Uterus (tissue), 4 donors: ENCODE results near the gene SLC2A5. TPM values are rescaled to one million over a fixed set of nuclear protein-coding genes. Genes with fewer than 3 reads are reported as not detected.
"Not testable (repeated sequence)": the region's sequence is repeated elsewhere in the genome, so short reads cannot be mapped to it uniquely, and the experiment has no call there.

Experiments
- DNase-seq, 2 donors: peaks; one replicate each; pipeline ENCODE4 v3.0.0-alpha.2; 2019 to 2020
- H3K27ac ChIP-seq, 2 donors: fragments of 200-600 bp; sonication (generic); 1 replicate in 1 of 2; 2 replicates in 1 of 2; pipeline ENCODE4 v1.5.1; 2016 to 2018
- H3K27me3 ChIP-seq, 2 donors: fragments of 200-600 bp; sonication (generic); one replicate each; pipeline ENCODE4 v1.5.1; 2018 to 2019; ENCODE audit warnings: control low read depth in 1 of 2
- H3K36me3 ChIP-seq, 2 donors: fragments of 200-600 bp; sonication (generic); one replicate each; pipeline ENCODE4 v1.5.1; 2019; ENCODE audit warnings: control low read depth in 1 of 2
- H3K4me1 ChIP-seq, 2 donors: fragments of 200-600 bp; sonication (generic); one replicate each; pipeline ENCODE4 v1.5.1; 2018 to 2019; ENCODE audit warnings: control low read depth in 1 of 2
- H3K4me3 ChIP-seq, 2 donors: fragments of 200-600 bp; sonication (generic); 1 replicate in 1 of 2; 2 replicates in 1 of 2; pipeline ENCODE4 v1.5.1; 2018 to 2019; ENCODE audit warnings: mild to moderate bottlenecking in 1 of 2
- H3K9me3 ChIP-seq, 2 donors: fragments of 200-600 bp; sonication (generic); one replicate each; pipeline ENCODE4 v1.5.1; 2019; ENCODE audit warnings: control low read depth in 1 of 2
- CTCF ChIP-seq, 4 experiments: fragments of 200-600 bp in 2 of 4; fragments of 450-650 bp in 2 of 4; sonication (generic) in 2 of 4; IDR thresholded peaks; one replicate each; pipeline ENCODE4 v1.5.1; 2016 to 2019; ENCODE audit warnings: antibody characterized with exemption in 4 of 4, mild to moderate bottlenecking in 2 of 4, moderate library complexity in 1 of 4
- POLR2A ChIP-seq, 2 donors: fragments of 450-650 bp; IDR thresholded peaks; one replicate each; pipeline ENCODE4 v1.6.1; 2016; ENCODE audit warnings: antibody characterized with exemption in 2 of 2, mild to moderate bottlenecking in 1 of 2, moderate library complexity in 1 of 2
- intact Hi-C: fragments of 100-400 bp; cut with DNase I; formaldehyde crosslinking; loops from one replicate; pipeline ENCODE4 v1.15.1; 2023; ENCODE audit warnings: low total_unique reads
- total RNA-seq, 4 donors: library from RNA; depleted of rRNA in 3 of 4; stranded (reverse); fragments of >200 nt in 3 of 4; gene quantifications; one replicate each; pipeline versions ENCODE4 v1.1.0 to v1.2.4, GENCODE V29; 2014 to 2023
- donor health status: DM: yes; HTN: yes; CAD: no.

Gene SLC2A5
- total RNA-seq, 4 donors from 2014 or later = 1.1 to 2.4 TPM; not detected in 2

GRCh38 chr1:9035226-9035625 lies 34.2 kb downstream of the SLC2A5 start:
- no peaks in the 10 kb centered on the region for H3K27me3 ChIP-seq

DNA sequence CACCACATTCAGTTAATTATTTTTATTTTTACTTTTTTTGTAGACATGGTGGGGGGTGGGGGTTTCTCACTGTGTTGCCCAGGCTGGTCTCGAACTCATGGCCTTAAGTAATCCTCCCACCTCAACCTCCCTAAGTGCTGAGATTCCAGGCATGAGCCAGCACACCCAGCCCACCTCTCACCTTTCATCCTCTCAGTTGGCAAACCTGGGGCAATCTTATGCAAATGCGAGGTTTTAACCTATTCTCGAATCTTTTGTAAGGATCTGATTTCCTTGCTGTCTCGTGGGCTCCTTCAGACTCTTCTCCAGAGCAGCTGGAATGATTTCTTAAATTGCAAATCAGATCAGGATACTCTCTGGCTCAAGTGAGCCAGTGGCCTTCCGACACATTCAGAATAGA lies 36.1 kb downstream of the SLC2A5 start:
- Histone ChIP-seq H3K36me3 (no peaks in the 10 kb centered on the region), H3K4me1 (no peaks in the 10 kb centered on the region), H3K4me3 (no peak overlapping the region), H3K27me3 (no peaks in the 10 kb centered on the region), H3K9me3 (no peaks in the 10 kb centered on the region), H3K27ac (no peak overlapping the region)
- DNase-seq = no peak
- intact Hi-C loops = no loop called here
- TF ChIP-seq CTCF (IDR thresholded peaks at IDR 0.05) (no peak), POLR2A (IDR thresholded peaks at IDR 0.05) (no peak)

More at GRCh38 chr1:9035226-9035625, 34.2 kb downstream of the SLC2A5 start:
- Histone ChIP-seq H3K4me1 (no peaks in the 10 kb centered on the region), H3K9me3 (no peaks in the 10 kb centered on the region), H3K27ac (no peak overlapping the region), H3K36me3 (no peaks in the 10 kb centered on the region), H3K4me3 (no peak overlapping the region)
- no peak for TF ChIP-seq CTCF (IDR thresholded peaks at IDR 0.05)
- TF ChIP-seq POLR2A (IDR thresholded peaks at IDR 0.05) = no peak
- intact Hi-C loops = no loop called here
- no peak for DNase-seq

DNA sequence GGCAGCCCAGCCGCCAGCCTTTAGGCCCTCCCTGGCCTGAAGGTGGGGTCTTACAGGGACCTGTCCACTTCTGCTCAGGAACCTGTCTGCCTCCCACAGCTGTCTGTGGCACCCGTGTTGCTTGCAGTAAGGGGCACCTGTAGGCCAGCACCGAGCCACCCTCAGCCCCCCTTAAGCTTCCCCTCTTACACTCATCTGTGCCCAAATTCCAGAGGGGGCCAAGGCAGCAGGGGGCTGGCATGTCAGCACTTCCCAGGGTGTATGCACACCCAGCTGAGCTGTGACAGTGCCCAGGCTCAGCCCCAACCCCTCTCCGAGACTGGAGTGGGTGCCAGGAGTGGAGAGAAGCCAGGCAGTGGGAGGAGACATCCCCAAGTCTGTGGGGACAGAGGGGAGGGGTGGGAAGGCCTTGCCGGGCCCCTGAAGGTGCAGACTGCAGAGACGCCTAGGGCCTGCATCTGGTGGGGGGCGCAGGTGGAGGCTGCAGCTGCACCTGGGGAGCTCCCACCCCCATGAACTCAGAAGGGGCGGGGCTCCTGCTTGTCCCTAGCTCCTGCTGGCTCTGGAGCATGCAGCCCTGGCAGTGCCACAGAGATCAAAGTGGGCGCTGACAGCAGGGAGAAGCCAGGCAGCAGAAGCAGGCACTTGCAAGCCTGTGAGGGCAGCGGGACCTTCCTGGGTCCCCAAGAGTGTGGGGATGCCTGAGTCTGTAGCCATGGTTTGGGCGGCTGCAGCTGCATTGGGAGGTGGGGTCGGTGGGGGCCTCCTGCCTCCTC lies 37.8 kb downstream of the SLC2A5 start:
- no peak for TF ChIP-seq CTCF (IDR thresholded peaks at IDR 0.05)
- no peak for TF ChIP-seq POLR2A (IDR thresholded peaks at IDR 0.05)
- no peak for DNase-seq
- H3K27me3 ChIP-seq = no peaks in the 10 kb centered on the region
- no peaks in the 10 kb centered on the region for H3K4me1 ChIP-seq
- no peaks in the 10 kb centered on the region for H3K36me3 ChIP-seq
- no peaks in the 10 kb centered on the region for H3K9me3 ChIP-seq
- H3K27ac ChIP-seq = no peak overlapping the region
- no peak overlapping the region for H3K4me3 ChIP-seq
- intact Hi-C loops = no loop called here

DNA sequence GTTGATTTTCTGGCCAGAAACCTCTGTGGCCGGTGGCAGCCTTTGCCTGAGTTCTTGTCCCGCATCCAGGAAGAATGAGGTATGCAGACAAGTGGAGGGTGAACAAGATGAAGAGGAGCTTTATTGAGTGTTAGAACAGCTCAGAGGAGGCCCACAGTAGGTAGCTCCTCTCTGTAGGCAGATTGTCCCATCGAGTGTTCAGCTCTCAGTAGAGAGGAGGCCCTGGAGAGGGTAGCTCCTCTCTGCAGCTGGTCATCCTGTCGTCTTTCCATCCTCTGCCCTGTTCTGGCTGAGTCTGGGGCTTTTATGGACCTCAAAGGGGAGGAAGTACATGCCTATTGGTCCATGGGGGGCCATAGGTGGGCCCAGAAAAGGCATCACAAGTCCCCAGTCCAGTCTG lies 38.4 kb downstream of the SLC2A5 start:
- H3K4me1 ChIP-seq, H3K4me3 ChIP-seq, H3K9me3 ChIP-seq, intact Hi-C loops, H3K36me3 ChIP-seq, H3K27me3 ChIP-seq, H3K27ac ChIP-seq, DNase-seq: not testable (repeated sequence)

DNA sequence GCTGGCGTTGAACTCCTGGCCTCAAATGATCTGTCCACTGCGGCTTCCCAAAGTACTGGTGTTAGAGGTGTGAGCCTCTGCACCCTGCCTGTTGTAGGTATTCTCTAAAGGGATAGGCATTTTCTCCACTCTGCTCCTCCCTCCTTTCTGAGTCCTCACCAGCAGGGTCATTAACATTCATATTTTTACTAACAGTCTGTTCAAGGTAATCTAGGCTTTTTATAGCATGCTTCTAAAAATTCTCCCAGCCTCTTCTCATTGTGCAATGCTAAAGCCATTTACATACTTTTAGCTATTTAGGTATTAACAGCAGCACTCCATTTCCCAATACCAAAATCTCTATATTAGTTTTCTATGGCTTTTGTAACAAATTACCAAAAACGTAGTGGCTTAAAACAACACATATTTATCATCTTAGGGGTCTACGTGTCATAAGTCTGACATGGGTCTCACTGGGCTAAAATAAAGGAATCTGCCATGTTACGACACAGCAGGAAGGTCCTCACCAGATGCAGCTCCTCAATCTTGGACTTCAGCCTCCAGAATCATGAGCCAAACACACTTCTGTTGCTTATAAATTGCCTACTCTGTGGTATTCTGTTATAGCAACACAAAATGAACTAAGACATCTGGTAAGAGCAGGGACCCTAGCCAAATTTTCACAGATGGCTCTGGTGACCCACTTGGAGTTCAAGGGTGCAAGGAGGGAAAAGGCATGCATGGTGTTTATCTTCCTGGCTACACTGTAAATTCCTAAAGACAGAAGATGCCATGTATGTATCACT lies 40.3 kb downstream of the SLC2A5 start:
- H3K4me3 ChIP-seq = no peak overlapping the region
- no peak overlapping the region for H3K27ac ChIP-seq
- H3K4me1 ChIP-seq = no peaks in the 10 kb centered on the region
- H3K9me3 ChIP-seq = no peaks in the 10 kb centered on the region
- no peaks in the 10 kb centered on the region for H3K27me3 ChIP-seq
- TF ChIP-seq POLR2A (IDR thresholded peaks at IDR 0.05) (no peak), CTCF (IDR thresholded peaks at IDR 0.05) (no peak)
- DNase-seq = no peak
- intact Hi-C loops = no loop called here
- no peaks in the 10 kb centered on the region for H3K36me3 ChIP-seq
